ENCODE results near the gene COX8C. TPM values are rescaled to one million over a fixed set of nuclear protein-coding genes. Genes with fewer than 3 reads are reported as not detected.

The COX8C gene, protein sequence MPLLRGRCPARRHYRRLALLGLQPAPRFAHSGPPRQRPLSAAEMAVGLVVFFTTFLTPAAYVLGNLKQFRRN
- total RNA-seq (2011; cell fraction: chromatin; rRNA removed; ENCODE audit: low replicate concordance), result not detected in 2 replicates
- total RNA-seq (2011; cell fraction: nucleolus; rRNA removed), result not detected in 2 replicates
- total RNA-seq (2011; cell fraction: nucleoplasm; rRNA removed), result not detected in 2 replicates
- total RNA-seq (2014; rRNA removed) (not detected in 2 replicates), total RNA-seq (2014; rRNA removed; fragmentation: Illumina TruSeq; extraction: Trizol) (not detected in 2 replicates), total RNA-seq (2015; rRNA removed; fragmentation: Illumina TruSeq; extraction: Trizol) (not detected in 2 replicates), total RNA-seq (2021) (not detected in 2 replicates), polyA plus RNA-seq (2011; rRNA removed) (not detected in 2 replicates), polyA plus RNA-seq (2014; fragmentation: Illumina TruSeq; extraction: Trizol) (not detected in 2 replicates), polyA plus RNA-seq (2014; fragmentation: Nextera tagmentation; extraction: Ambion mirVana) (not detected), polyA plus RNA-seq (2014; rRNA removed) (not detected in 2 replicates), polyA minus RNA-seq (2011; rRNA and poly(A)+ RNA removed) (not detected in 2 replicates), Bru-seq, nascent RNA (not detected), BruChase-seq, experiment 1, labeled RNA remaining after a 2-hour chase (percentile 10 among the genes with signal in this experiment), BruChase-seq, experiment 2, labeled RNA remaining after a 6-hour chase (not detected)
- not detected in 2 replicates for polyA plus RNA-seq (2011; cell fraction: cytosol; rRNA removed)
- not detected in 2 replicates for polyA plus RNA-seq (2011; cell fraction: nucleus; rRNA removed)
- not detected in 2 replicates for polyA plus RNA-seq (2012)
- not detected in 2 replicates for polyA minus RNA-seq (2011; cell fraction: cytosol; rRNA and poly(A)+ RNA removed)
- not detected in 2 replicates for polyA minus RNA-seq (2011; cell fraction: nucleus; rRNA and poly(A)+ RNA removed)
- long read RNA-seq, experiment 1, result 0 reads
- long read RNA-seq, experiment 2, result 0 reads
- long read RNA-seq, experiment 3, result 0 reads

DNA sequence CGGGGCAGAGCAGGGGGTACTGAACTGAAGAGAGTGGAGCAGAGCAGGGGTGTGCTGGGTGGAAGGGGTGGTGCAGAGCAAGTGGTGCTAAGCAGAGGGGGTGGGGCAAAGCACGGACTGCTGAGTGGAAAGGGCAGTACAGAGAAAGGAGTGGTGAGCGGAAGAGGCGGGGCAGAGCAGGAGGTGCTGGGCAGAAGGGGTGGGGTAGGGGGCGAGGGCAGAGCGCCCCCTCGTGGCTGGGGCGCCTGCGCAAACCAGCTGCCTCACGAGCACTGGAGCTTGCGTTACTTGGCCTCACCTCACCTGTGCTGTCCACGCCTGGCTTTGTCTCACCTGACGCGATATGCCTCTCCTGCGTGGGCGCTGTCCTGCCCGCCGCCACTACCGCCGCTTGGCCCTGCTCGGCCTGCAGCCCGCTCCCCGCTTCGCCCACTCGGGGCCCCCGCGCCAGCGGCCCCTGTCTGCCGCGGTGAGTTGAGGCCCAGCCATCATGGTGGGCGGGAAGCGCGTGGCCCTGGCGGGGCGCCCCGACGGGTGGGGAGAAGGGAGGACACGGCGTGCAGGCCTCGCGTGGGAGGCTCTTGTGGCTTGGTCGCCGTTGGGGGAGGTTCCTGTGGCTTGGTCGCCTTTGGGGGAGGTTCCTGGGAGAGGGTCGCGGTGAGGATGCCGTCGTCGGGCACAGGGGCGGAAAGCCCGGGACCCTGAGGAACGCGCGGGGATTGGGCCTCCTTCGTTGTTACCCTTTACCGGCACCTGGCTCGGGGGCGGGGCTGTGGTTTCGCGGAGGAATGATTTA is at the start of gene COX8C:
TSS of gene COX8C (plus strand) at position 257 of the 796 bp plus-strand sequence. CDS start at position 344, 87 bp downstream.
- Histone ChIP-seq H3K27ac (ENCODE audit: extremely low read depth, low read depth, low read length) (no peak within 1 kb of the TSS), H3K4me2 (ENCODE audit: insufficient read depth, low read length) (no peak within 1 kb of the TSS), H3K27me3 (ENCODE audit: control insufficient read depth in 2 of 2, insufficient read depth in 2 of 2, low read length in 2 of 2) (no peaks in the 10 kb centered on the region), H3K79me2 (ENCODE audit: control insufficient read depth, insufficient read depth, low read length) (no peaks in the 10 kb centered on the region), H2AFZ (ENCODE audit: low read depth, low read length) (no peak within 1 kb of the TSS), H4K20me1 (replicated peaks; ENCODE audit: control insufficient read depth, insufficient read depth, low read length) (no peaks in the 10 kb centered on the region), H3K36me3 (ENCODE audit: control insufficient read depth, insufficient read depth, low read length) (no peaks in the 10 kb centered on the region), H3K9me3 (replicated peaks; ENCODE audit: control insufficient read depth, insufficient read depth, low read depth, low read length) (no peaks in the 10 kb centered on the region), H3K4me3 (no peak within 1 kb of the TSS), H3K4me1 (replicated peaks in 1 of 2; ENCODE audit: control insufficient read depth in 2 of 2, insufficient read depth in 2 of 2, low read length in 2 of 2) (peaks cover 0 to 8% of the 10 kb centered on the region in 2 experiments; a peak in 2 of 5 replicates), H3K9ac (ENCODE audit: insufficient read depth in 1 of 2, low read depth in 2 of 2, low read length in 2 of 2) (no peak within 1 kb of the TSS), H3K9me1 (ENCODE audit: control insufficient read depth, insufficient read depth, low read length) (no peaks in the 10 kb centered on the region)
- 80% methylated on average over 26 of the region's 60 CpGs for WGBS (ENCODE audit: insufficient coverage, low coverage, missing lambda C conversion rate)
- in situ Hi-C loops (cut with MboI) (no loop called here), intact Hi-C loops (cut with micrococcal nuclease) (no loop called here)
- DNase-seq (ENCODE audit: extremely low read depth in 1 of 4, low spot score in 3 of 4), result peak; percentile 18 to 35 (median 28)
- ChIA-PET POLR2A (no interaction called here), CTCF (ENCODE audit: low intra/inter-chr PET ratio) (no interaction called here)
- ATAC-seq, result peak; percentile 85
- FAIRE-seq, result no peak
- BruUV-seq (replicated peaks), result no TSS peak
- TF ChIP-seq, protein P1, sequence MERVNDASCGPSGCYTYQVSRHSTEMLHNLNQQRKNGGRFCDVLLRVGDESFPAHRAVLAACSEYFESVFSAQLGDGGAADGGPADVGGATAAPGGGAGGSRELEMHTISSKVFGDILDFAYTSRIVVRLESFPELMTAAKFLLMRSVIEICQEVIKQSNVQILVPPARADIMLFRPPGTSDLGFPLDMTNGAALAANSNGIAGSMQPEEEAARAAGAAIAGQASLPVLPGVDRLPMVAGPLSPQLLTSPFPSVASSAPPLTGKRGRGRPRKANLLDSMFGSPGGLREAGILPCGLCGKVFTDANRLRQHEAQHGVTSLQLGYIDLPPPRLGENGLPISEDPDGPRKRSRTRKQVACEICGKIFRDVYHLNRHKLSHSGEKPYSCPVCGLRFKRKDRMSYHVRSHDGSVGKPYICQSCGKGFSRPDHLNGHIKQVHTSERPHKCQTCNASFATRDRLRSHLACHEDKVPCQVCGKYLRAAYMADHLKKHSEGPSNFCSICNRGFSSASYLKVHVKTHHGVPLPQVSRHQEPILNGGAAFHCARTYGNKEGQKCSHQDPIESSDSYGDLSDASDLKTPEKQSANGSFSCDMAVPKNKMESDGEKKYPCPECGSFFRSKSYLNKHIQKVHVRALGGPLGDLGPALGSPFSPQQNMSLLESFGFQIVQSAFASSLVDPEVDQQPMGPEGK (CRISPR knock-in tag; IDR thresholded peaks at IDR 0.05; ENCODE audit: borderline replicate concordance), result no peak
- TF ChIP-seq ZBTB33 (CRISPR knock-in tag; IDR thresholded peaks at IDR 0.05) (peak; percentile 84), RAD21 (CRISPR knock-in tag; conservative IDR thresholded peaks at IDR 0.05 in 1 of 2, IDR thresholded peaks at IDR 0.05 in 1 of 2) (peak in 1 of 2 experiments; percentile 21; a peak in 2 of 4 replicates), MAFF (IDR thresholded peaks at IDR 0.05; ENCODE audit: low read length) (no peak), NELFE (IDR thresholded peaks at IDR 0.05; ENCODE audit: insufficient read depth, insufficient read length) (no peak)
- TF ChIP-seq, protein P2, sequence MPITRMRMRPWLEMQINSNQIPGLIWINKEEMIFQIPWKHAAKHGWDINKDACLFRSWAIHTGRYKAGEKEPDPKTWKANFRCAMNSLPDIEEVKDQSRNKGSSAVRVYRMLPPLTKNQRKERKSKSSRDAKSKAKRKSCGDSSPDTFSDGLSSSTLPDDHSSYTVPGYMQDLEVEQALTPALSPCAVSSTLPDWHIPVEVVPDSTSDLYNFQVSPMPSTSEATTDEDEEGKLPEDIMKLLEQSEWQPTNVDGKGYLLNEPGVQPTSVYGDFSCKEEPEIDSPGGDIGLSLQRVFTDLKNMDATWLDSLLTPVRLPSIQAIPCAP (CRISPR knock-in tag; IDR thresholded peaks at IDR 0.05; ENCODE audit: borderline replicate concordance), result no peak
- TF ChIP-seq, protein P3, sequence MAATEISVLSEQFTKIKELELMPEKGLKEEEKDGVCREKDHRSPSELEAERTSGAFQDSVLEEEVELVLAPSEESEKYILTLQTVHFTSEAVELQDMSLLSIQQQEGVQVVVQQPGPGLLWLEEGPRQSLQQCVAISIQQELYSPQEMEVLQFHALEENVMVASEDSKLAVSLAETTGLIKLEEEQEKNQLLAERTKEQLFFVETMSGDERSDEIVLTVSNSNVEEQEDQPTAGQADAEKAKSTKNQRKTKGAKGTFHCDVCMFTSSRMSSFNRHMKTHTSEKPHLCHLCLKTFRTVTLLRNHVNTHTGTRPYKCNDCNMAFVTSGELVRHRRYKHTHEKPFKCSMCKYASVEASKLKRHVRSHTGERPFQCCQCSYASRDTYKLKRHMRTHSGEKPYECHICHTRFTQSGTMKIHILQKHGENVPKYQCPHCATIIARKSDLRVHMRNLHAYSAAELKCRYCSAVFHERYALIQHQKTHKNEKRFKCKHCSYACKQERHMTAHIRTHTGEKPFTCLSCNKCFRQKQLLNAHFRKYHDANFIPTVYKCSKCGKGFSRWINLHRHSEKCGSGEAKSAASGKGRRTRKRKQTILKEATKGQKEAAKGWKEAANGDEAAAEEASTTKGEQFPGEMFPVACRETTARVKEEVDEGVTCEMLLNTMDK (IDR thresholded peaks at IDR 0.05; ENCODE audit: borderline replicate concordance, insufficient read depth, low read depth, low read length, poor library complexity, severe bottlenecking), result peak; percentile 29
